Left ventricle myocardium inferior (tissue), 1 donor: ENCODE results near the gene MAST4. TPM values are rescaled to one million over a fixed set of nuclear protein-coding genes. Genes with fewer than 3 reads are reported as not detected.
A peak's percentile ranks its signal among the peaks of the same experiment; 100 is the strongest.

Experiments
- DNase-seq: peaks from one replicate; pipeline ENCODE4 v3.0.0-alpha.2; 2020
- H3K27ac ChIP-seq: fragments of 200-600 bp; replicated peaks from 2 replicates; pipeline ENCODE4 v1.8.0; 2021
- H3K27me3 ChIP-seq: fragments of 200-600 bp; 2 replicates; pipeline ENCODE4 v1.8.0; 2021; ENCODE audit warnings: low read depth
- H3K36me3 ChIP-seq: fragments of 200-600 bp; 2 replicates; pipeline ENCODE4 v1.8.0; 2021
- H3K4me1 ChIP-seq: fragments of 200-600 bp; 2 replicates; pipeline ENCODE4 v1.8.0; 2021
- H3K4me3 ChIP-seq: fragments of 200-600 bp; 2 replicates; pipeline ENCODE4 v1.8.0; 2021; ENCODE audit warnings: mild to moderate bottlenecking, moderate library complexity
- H3K9me3 ChIP-seq: fragments of 200-600 bp; replicated peaks from 2 replicates; pipeline ENCODE4 v1.8.0; 2021
- CTCF ChIP-seq: fragments of 200-600 bp; IDR thresholded peaks from 2 replicates; pipeline ENCODE4 v1.8.0; 2021; ENCODE audit warnings: antibody characterized with exemption, mild to moderate bottlenecking, borderline replicate concordance
- intact Hi-C: fragments of 100-400 bp; cut with micrococcal nuclease; formaldehyde crosslinking; loops from one replicate; pipeline ENCODE4 v1.11.0; 2022
- total RNA-seq: library from RNA; stranded (reverse); fragmentation: NEBNext Ultra II Directional; extraction: Animal tissue kit (Norgen Biotek cat#: 25700); gene quantifications from one replicate; pipeline ENCODE4 v1.2.1, GENCODE V29; 2021
- donor health status: DM: no; HTN: yes; CAD: no; lungs with severe emphysema.

Gene MAST4
- total RNA-seq, 1 donor from 2014 or later, result 55.7 TPM

- H3K27ac ChIP-seq, result peak overlapping the region; percentile 86
- H3K4me3 ChIP-seq, result no peak overlapping the region
- no peak for DNase-seq
- peaks cover 28% of the 10 kb centered on the region for H3K4me1 ChIP-seq
- no peaks in the 10 kb centered on the region for H3K27me3 ChIP-seq
- H3K9me3 ChIP-seq, result no peaks in the 10 kb centered on the region
- no peaks in the 10 kb centered on the region for H3K36me3 ChIP-seq
- no peak for TF ChIP-seq CTCF
- intact Hi-C loops, result no loop called here
Observed at GRCh38 chr5:67214707-67215447, 618.7 kb downstream of the MAST4 start.

GRCh38 chr5:67215519-67216471, 619.6 kb downstream of the MAST4 start:
- peak overlapping the region; percentile 52 for H3K4me3 ChIP-seq
- no peaks in the 10 kb centered on the region for H3K9me3 ChIP-seq
- no peaks in the 10 kb centered on the region for H3K27me3 ChIP-seq
- TF ChIP-seq CTCF, result no peak
- H3K4me1 ChIP-seq, result peaks cover 28% of the 10 kb centered on the region
- peak; percentile 92 for DNase-seq
- H3K36me3 ChIP-seq, result no peaks in the 10 kb centered on the region
- intact Hi-C loops, result no loop called here
- H3K27ac ChIP-seq, result peak overlapping the region; percentile 86

- intact Hi-C loops, result no loop called here
- H3K27ac ChIP-seq, result peak overlapping the region; percentile 86
Observed at GRCh38 chr5:67216564-67216963, 620.4 kb downstream of the MAST4 start.

More at GRCh38 chr5:67216564-67216963, 620.4 kb downstream of the MAST4 start:
- H3K4me3 ChIP-seq, result peak overlapping the region; percentile 52
- no peak for DNase-seq
- TF ChIP-seq CTCF, result no peak
- H3K9me3 ChIP-seq, result no peaks in the 10 kb centered on the region
- H3K36me3 ChIP-seq, result no peaks in the 10 kb centered on the region
- peaks cover 28% of the 10 kb centered on the region for H3K4me1 ChIP-seq
- H3K27me3 ChIP-seq, result no peaks in the 10 kb centered on the region
